ENCODE measurements around the gene RNLS. TPM values are rescaled to one million over a fixed set of nuclear protein-coding genes. Genes with fewer than 3 reads are reported as not detected.

The RNLS gene
- total RNA-seq, 1 experiment from 2014 or later, result 8.1 TPM

DNA sequence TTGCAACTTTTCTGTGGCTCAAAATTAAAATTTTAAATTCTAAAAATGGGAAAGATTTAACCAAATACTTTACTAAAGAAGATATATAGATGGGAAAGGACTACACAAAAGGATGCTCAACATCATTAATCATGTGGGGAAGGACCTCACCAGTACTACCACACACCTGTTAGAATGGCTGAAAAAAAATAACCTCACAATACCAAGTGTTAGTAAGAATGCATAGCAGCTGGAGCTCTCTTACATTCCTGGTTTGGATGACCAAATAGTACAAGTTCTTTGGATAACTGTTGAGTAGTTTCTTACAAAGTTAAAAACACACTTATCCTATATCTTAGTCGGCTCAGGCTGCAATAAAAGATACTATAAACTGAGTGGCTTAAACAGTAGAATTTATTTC is 37.3 kb upstream of the RNLS start:
- H3K9me3 ChIP-seq (ENCODE audit: low read depth, low read length, poor library complexity, severe bottlenecking), result peaks cover 3% of the 10 kb centered on the region
- no peaks in the 10 kb centered on the region for H3K27me3 ChIP-seq (replicated peaks; ENCODE audit: insufficient read depth, low read depth, low read length, poor library complexity)
- TF ChIP-seq, protein P1, sequence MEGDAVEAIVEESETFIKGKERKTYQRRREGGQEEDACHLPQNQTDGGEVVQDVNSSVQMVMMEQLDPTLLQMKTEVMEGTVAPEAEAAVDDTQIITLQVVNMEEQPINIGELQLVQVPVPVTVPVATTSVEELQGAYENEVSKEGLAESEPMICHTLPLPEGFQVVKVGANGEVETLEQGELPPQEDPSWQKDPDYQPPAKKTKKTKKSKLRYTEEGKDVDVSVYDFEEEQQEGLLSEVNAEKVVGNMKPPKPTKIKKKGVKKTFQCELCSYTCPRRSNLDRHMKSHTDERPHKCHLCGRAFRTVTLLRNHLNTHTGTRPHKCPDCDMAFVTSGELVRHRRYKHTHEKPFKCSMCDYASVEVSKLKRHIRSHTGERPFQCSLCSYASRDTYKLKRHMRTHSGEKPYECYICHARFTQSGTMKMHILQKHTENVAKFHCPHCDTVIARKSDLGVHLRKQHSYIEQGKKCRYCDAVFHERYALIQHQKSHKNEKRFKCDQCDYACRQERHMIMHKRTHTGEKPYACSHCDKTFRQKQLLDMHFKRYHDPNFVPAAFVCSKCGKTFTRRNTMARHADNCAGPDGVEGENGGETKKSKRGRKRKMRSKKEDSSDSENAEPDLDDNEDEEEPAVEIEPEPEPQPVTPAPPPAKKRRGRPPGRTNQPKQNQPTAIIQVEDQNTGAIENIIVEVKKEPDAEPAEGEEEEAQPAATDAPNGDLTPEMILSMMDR (conservative IDR thresholded peaks at IDR 0.05; ENCODE audit: low read depth, low read length), result no peak
- TF ChIP-seq EZH2 (IDR thresholded peaks at IDR 0.05; ENCODE audit: borderline replicate concordance, low read depth, low read length, poor library complexity, severe bottlenecking), result no peak
- no TSS peak for BruUV-seq (replicated peaks)
- intact Hi-C loops (cut with micrococcal nuclease; ENCODE audit: unreplicated experiment), result no loop called here
- no peak for DNase-seq (ENCODE audit: low spot score)
- H3K4me3 ChIP-seq (ENCODE audit: low read depth, low read length, poor library complexity, severe bottlenecking), result no peak overlapping the region
- POLR2A ChIA-PET (ENCODE audit: low non-redundant PET), result no interaction called here
- no peak overlapping the region for H3K27ac ChIP-seq (ENCODE audit: low read depth, low read length, poor library complexity, severe bottlenecking)
- CTCF ChIA-PET, result no interaction called here
- no peaks in the 10 kb centered on the region for H3K36me3 ChIP-seq (ENCODE audit: insufficient read depth, low read length, poor library complexity, severe bottlenecking)
- no peaks in the 10 kb centered on the region for H3K4me1 ChIP-seq (ENCODE audit: insufficient read depth, low read length, poor library complexity, severe bottlenecking)

DNA sequence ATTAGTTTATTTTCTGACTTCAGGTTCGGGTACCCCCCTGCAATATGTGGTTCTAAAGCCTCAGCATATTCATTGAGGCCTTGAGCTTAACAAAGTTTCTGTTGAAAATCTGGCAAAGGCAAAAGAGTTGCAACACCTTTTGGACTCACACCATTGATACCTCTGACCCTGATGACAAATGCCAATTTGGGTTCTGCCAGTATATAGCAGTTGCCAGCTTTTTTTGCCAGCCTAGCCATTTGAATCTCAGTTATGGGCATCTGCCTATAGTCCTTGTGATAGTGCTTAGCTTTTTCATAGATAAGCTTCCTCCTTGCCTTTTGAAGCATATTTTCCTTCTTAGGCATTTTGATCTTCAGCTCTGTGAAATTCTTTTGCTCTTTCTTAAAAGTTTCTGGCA is 35.4 kb upstream of the RNLS start:
- Histone ChIP-seq H3K27me3 (replicated peaks; ENCODE audit: insufficient read depth, low read depth, low read length, poor library complexity) (no peaks in the 10 kb centered on the region), H3K27ac (ENCODE audit: low read depth, low read length, poor library complexity, severe bottlenecking) (no peak overlapping the region), H3K4me3 (ENCODE audit: low read depth, low read length, poor library complexity, severe bottlenecking) (no peak overlapping the region), H3K36me3 (ENCODE audit: insufficient read depth, low read length, poor library complexity, severe bottlenecking) (no peaks in the 10 kb centered on the region), H3K9me3 (ENCODE audit: low read depth, low read length, poor library complexity, severe bottlenecking) (peaks cover 3% of the 10 kb centered on the region), H3K4me1 (ENCODE audit: insufficient read depth, low read length, poor library complexity, severe bottlenecking) (no peaks in the 10 kb centered on the region)
- no peak for DNase-seq (ENCODE audit: low spot score)
- intact Hi-C loops (cut with micrococcal nuclease; ENCODE audit: unreplicated experiment), result no loop called here
- ChIA-PET POLR2A (ENCODE audit: low non-redundant PET) (no interaction called here), CTCF (no interaction called here)
- TF ChIP-seq, protein P1 (conservative IDR thresholded peaks at IDR 0.05; ENCODE audit: low read depth, low read length), result no peak
- TF ChIP-seq EZH2 (IDR thresholded peaks at IDR 0.05; ENCODE audit: borderline replicate concordance, low read depth, low read length, poor library complexity, severe bottlenecking), result no peak
- no TSS peak for BruUV-seq (replicated peaks)

DNA sequence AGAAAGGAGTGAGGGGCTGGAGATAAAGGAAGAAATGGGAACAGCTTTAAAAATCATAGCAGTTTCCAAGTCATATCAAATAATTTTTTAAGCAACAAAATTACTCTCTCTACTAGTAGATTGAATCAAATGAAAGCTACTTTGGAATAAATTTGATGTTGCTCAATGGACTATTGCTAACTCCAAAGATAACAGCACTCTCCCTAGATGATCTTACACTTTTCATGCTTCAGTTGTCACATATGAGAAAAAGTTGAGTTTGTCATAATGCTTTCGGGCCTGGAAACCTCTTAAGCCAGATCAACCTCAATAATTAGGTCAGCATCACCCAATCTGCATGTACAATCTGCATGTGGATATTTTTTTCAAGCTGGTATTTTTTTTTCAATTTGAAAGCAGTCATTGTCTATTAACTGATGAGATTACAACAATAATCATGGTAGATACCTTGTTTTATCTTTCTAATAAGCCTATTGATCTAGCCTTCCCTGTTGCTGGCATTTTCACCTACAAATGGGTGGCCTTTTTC is 34.7 kb upstream of the RNLS start:
- Histone ChIP-seq H3K4me1 (ENCODE audit: insufficient read depth, low read length, poor library complexity, severe bottlenecking) (no peaks in the 10 kb centered on the region), H3K27ac (ENCODE audit: low read depth, low read length, poor library complexity, severe bottlenecking) (no peak overlapping the region), H3K27me3 (replicated peaks; ENCODE audit: insufficient read depth, low read depth, low read length, poor library complexity) (no peaks in the 10 kb centered on the region), H3K9me3 (ENCODE audit: low read depth, low read length, poor library complexity, severe bottlenecking) (peaks cover 3% of the 10 kb centered on the region), H3K36me3 (ENCODE audit: insufficient read depth, low read length, poor library complexity, severe bottlenecking) (no peaks in the 10 kb centered on the region), H3K4me3 (ENCODE audit: low read depth, low read length, poor library complexity, severe bottlenecking) (no peak overlapping the region)
- ChIA-PET POLR2A (ENCODE audit: low non-redundant PET) (no interaction called here), CTCF (no interaction called here)
- intact Hi-C loops (cut with micrococcal nuclease; ENCODE audit: unreplicated experiment), result no loop called here
- no peak for DNase-seq (ENCODE audit: low spot score)
- no peak for TF ChIP-seq EZH2 (IDR thresholded peaks at IDR 0.05; ENCODE audit: borderline replicate concordance, low read depth, low read length, poor library complexity, severe bottlenecking)
- TF ChIP-seq, protein P1 (conservative IDR thresholded peaks at IDR 0.05; ENCODE audit: low read depth, low read length), result no peak
- BruUV-seq (replicated peaks), result no TSS peak

All from A673 (cell line).